ENCODE results near the gene VPS39. TPM values are rescaled to one million over a fixed set of nuclear protein-coding genes. Genes with fewer than 3 reads are reported as not detected.

The VPS39 gene
- polyA plus RNA-seq, 6 donors from 2014 or later: 14.9 to 42.7 (median 28.9) TPM

- Mint-ChIP-seq H3K27me3 (peaks cover 0 to 5% (median 0%) of the 10 kb centered on the region in 3 donors), H3K36me3 (no peaks in the 10 kb centered on the region), H3K9me3 (no peaks in the 10 kb centered on the region), H3K27ac (no peak overlapping the region), H3K4me3 (no peak overlapping the region), H3K4me1 (no peaks in the 10 kb centered on the region)
- no peak for DNase-seq
- no peak for ATAC-seq (ENCODE audit: low read depth in 2 of 2)
Measured at GRCh38 chr15:42152921-42153698, 55.0 kb downstream of the VPS39 start.

GRCh38 chr15:42152196-42152920 lies 55.7 kb downstream of the VPS39 start:
- Mint-ChIP-seq H3K27me3 (peaks cover 0 to 5% (median 0%) of the 10 kb centered on the region in 3 donors), H3K27ac (no peak overlapping the region), H3K9me3 (no peaks in the 10 kb centered on the region), H3K4me3 (peak overlapping the region in 1 of 8 donors; percentile 80), H3K4me1 (no peaks in the 10 kb centered on the region), H3K36me3 (no peaks in the 10 kb centered on the region)
- DNase-seq (no peak), ATAC-seq (ENCODE audit: low read depth in 2 of 2) (no peak)

- ATAC-seq (ENCODE audit: low read depth in 2 of 2) (no peak), DNase-seq (no peak)
- no peaks in the 10 kb centered on the region for H3K36me3 Mint-ChIP-seq
- H3K27me3 Mint-ChIP-seq: peaks cover 0 to 5% (median 0%) of the 10 kb centered on the region in 3 donors
- H3K4me1 Mint-ChIP-seq: no peaks in the 10 kb centered on the region
- H3K4me3 Mint-ChIP-seq: no peak overlapping the region
- H3K27ac Mint-ChIP-seq: no peak overlapping the region
- no peaks in the 10 kb centered on the region for H3K9me3 Mint-ChIP-seq
Measured at GRCh38 chr15:42151736-42152135, 56.4 kb downstream of the VPS39 start.

GRCh38 chr15:42151141-42151561 lies 57.0 kb downstream of the VPS39 start:
- ATAC-seq (ENCODE audit: low read depth in 2 of 2) (no peak), DNase-seq (no peak)
- Mint-ChIP-seq H3K27me3 (peaks cover 0 to 5% (median 0%) of the 10 kb centered on the region in 3 donors), H3K4me3 (no peak overlapping the region), H3K27ac (peak overlapping the region in 1 of 6 donors; percentile 60), H3K9me3 (no peaks in the 10 kb centered on the region), H3K36me3 (no peaks in the 10 kb centered on the region), H3K4me1 (no peaks in the 10 kb centered on the region)

DNA sequence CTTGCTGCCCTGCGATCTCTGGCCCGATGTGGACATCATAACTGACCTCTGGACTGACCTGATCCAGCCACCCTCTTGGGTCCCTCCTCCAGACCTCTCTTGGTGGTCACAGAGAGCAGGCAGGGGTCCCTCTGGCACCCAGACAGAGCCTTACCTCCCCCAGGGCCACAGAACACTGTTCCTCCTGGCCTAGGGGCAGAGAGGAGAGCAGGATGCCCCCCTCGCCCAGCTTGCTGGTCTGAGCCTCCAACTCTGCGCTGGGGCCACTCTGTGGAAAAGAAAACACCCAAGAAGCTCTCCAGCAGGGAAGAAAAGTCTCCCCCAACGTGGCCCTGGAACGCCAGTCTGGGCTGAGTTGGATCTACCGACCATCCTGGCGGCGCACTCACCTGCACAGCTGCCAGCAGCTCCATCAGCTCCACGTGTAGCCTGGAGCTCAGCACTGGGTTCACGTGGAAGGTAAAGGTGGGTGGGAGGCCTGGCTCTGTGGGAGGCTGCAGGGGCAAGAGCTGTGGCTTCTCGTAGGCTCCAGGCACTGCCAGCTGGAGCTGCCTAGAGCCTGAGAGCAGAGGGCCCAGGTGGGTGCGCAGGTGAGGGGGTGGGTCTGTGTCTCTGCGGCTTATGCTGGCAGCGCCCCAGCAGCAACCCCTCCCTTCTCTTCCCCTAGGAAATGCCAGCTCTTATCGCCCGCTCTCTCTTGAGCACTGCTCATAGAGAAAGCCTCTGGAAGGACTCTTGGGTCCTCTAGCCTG lies 57.7 kb downstream of the VPS39 start:
- Mint-ChIP-seq H3K4me3 (no peak overlapping the region), H3K4me1 (no peaks in the 10 kb centered on the region), H3K9me3 (no peaks in the 10 kb centered on the region), H3K27ac (no peak overlapping the region), H3K36me3 (no peaks in the 10 kb centered on the region), H3K27me3 (peaks cover 0 to 5% (median 5%) of the 10 kb centered on the region in 3 donors)
- ATAC-seq (ENCODE audit: low read depth in 2 of 2) (no peak), DNase-seq (no peak)

GRCh38 chr15:42149493-42150218 lies 58.4 kb downstream of the VPS39 start:
- H3K36me3 Mint-ChIP-seq: no peaks in the 10 kb centered on the region
- ATAC-seq (ENCODE audit: low read depth in 2 of 2): no peak
- H3K4me3 Mint-ChIP-seq: no peak overlapping the region
- H3K4me1 Mint-ChIP-seq: no peaks in the 10 kb centered on the region
- DNase-seq: no peak
- H3K27ac Mint-ChIP-seq: no peak overlapping the region
- H3K27me3 Mint-ChIP-seq: peaks cover 0 to 5% (median 3%) of the 10 kb centered on the region in 3 donors
- H3K9me3 Mint-ChIP-seq: no peaks in the 10 kb centered on the region

DNA sequence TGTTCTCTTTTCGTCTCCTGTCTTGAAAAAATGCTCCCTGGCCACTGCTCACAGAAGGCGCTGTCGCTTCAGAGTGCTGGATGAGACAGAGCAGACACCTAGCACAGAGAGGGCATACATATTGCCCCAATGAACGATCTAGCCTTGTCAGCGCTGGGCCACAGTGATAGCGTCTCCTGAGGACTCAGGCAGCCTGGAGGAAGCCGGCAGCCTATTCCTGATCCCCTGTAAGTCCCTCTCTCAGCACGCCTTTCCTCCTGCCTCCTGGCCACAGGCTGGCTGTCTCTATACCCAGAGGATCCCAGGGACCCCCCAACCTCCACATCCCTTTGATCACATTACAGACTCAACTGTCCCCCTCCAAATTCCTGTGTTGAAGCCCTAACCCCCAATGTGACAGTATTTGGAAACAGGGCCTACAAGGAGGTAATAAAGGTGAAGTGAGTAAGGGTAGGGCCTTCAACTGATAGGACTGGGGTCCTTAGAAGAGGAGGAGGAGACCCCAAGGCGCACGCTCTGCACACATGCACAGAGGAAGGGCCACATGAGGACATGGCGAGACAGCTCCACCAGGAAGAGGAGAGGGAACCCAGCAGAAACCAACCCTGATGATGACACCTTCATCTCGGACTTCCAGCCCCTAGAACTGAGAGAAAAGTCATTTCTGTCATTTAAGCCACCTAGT lies 59.2 kb downstream of the VPS39 start:
- Mint-ChIP-seq H3K4me1 (no peaks in the 10 kb centered on the region), H3K27ac (no peak overlapping the region), H3K9me3 (no peaks in the 10 kb centered on the region), H3K4me3 (no peak overlapping the region), H3K36me3 (no peaks in the 10 kb centered on the region), H3K27me3 (peaks cover 0 to 5% (median 3%) of the 10 kb centered on the region in 3 donors)
- ATAC-seq (ENCODE audit: low read depth in 2 of 2) (no peak), DNase-seq (no peak)

GRCh38 chr15:42147431-42147735 lies 60.7 kb downstream of the VPS39 start:
- Mint-ChIP-seq H3K4me1 (no peaks in the 10 kb centered on the region), H3K9me3 (no peaks in the 10 kb centered on the region), H3K27ac (no peak overlapping the region)

DNA sequence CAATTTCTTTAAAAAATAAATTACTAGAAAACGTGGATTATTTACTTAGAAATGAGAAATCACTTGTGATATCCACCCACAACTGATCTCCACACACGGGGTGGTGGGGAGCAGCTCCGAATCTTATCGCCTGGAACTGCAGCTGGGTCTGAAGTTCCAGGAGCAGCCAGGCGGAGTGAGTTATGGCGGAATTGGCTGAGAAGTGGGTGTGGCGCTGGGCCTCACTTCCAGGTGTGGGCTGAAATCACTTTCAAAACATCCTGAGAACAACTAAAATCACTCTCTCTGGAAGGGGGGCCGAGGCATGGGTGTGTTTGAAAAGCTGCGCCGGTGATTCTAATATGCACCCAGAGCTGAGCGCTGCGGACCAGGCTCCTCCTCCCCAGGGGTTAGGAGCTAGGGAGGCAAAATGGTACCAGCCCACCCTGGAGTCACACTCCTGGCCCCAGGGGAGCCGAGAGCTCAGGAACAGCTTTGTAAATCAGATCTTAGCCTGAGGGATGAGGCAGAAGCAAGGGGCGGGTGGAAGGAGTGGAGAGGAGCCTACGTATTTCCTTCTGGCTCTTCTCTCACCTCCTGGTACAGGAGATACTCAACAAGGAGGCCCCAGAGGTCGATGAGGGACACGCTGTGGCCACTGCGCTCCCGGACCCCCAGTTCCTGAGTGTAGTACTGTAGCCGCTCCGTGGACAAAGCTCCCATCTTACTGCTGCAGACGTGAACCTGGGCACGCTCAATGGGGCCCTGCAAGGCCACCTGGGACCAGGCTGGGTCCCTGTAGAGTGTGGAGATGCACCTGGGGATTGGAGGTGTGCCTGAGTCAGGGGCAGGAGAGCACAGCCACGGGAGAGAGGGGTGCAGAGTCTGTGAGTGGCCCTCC lies 61.3 kb downstream of the VPS39 start:
- peak overlapping the region in 1 of 6 donors; percentile 26 for H3K27ac Mint-ChIP-seq
- ATAC-seq (ENCODE audit: low read depth in 2 of 2) (no peak), DNase-seq (no peak)
- no peaks in the 10 kb centered on the region for H3K36me3 Mint-ChIP-seq
- no peaks in the 10 kb centered on the region for H3K9me3 Mint-ChIP-seq
- H3K4me3 Mint-ChIP-seq: no peak overlapping the region
- H3K4me1 Mint-ChIP-seq: no peaks in the 10 kb centered on the region
- peaks cover 0 to 5% (median 3%) of the 10 kb centered on the region in 3 donors for H3K27me3 Mint-ChIP-seq

More at GRCh38 chr15:42147431-42147735, 60.7 kb downstream of the VPS39 start:
- no peaks in the 10 kb centered on the region for H3K36me3 Mint-ChIP-seq
- no peak for DNase-seq
- no peak overlapping the region for H3K4me3 Mint-ChIP-seq
- ATAC-seq (ENCODE audit: low read depth in 2 of 2): no peak
- peaks cover 0 to 5% (median 3%) of the 10 kb centered on the region in 3 donors for H3K27me3 Mint-ChIP-seq

GRCh38 chr15:42145546-42146455 lies 62.3 kb downstream of the VPS39 start:
- Mint-ChIP-seq H3K36me3 (no peaks in the 10 kb centered on the region), H3K27me3 (peaks cover 0 to 5% (median 3%) of the 10 kb centered on the region in 3 donors), H3K27ac (peak overlapping the region in 1 of 6 donors; percentile 21), H3K4me1 (no peaks in the 10 kb centered on the region), H3K9me3 (no peaks in the 10 kb centered on the region), H3K4me3 (no peak overlapping the region)
- DNase-seq (no peak), ATAC-seq (ENCODE audit: low read depth in 2 of 2) (no peak)

DNA sequence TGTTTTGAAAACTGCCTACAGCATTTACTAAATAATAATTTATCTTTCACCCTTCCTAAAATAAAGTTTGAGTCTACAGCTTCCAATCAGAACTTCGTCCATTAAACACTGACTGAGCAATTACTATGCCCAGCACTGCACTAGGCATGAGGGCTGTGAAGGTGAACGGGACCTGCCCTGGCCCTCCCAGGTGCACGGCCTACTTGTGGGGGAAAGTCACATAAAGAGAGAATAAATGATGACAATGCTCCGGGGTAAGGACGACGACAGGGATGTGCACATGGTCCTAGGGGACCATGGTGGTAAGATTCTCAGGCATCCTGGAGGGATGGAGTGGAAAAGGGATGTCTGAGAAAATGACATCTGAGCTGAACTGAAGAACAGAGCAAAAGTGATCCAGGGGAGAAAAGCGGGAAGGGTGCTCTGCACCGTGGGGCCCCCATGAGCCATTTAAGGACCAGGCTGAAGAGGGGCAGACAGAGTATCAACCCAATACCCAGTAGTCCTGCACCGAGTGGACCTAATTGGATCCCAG lies 63.2 kb downstream of the VPS39 start:
- no peaks in the 10 kb centered on the region for H3K9me3 Mint-ChIP-seq
- no peaks in the 10 kb centered on the region for H3K36me3 Mint-ChIP-seq
- no peak overlapping the region for H3K27ac Mint-ChIP-seq
- no peak for ATAC-seq (ENCODE audit: low read depth in 2 of 2)
- no peak overlapping the region for H3K4me3 Mint-ChIP-seq
- H3K4me1 Mint-ChIP-seq: no peaks in the 10 kb centered on the region
- peaks cover 0 to 5% (median 3%) of the 10 kb centered on the region in 3 donors for H3K27me3 Mint-ChIP-seq
- no peak for DNase-seq
